HUDEP-2 (cell line): ENCODE results near the gene KIF1C.
"Not testable (repeated sequence)": the region's sequence is repeated elsewhere in the genome, so short reads cannot be mapped to it uniquely, and the experiment has no call there.

Source experiments
- DNase-seq, 76 experiments: peaks; one replicate each; lab custom pipeline; 2025; ENCODE audit not compliant: unreplicated experiment in 76 of 76; lab: John Stamatoyannopoulos, UW

The KIF1C gene

DNA sequence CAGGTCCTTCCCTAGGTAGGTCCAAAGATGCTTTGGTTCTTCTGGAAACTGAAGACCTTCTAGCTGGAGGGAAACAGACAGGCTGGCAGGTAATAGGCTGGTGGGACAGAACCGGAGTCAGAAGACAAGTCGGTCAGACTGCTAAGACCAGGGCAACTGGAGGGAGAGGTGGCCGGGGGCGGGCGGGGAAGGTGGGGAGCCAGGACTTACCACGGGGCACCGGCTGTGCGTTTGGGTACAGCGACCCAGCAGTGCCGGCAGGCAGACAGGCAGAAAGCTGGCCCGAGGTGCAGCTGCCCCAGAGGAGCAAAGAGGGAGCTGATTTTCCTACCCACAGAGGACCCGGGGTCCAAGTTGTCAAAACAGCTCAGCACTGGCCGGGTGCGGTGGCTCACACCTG, 36.9 kb downstream of the KIF1C start:
- no peak for DNase-seq

DNA sequence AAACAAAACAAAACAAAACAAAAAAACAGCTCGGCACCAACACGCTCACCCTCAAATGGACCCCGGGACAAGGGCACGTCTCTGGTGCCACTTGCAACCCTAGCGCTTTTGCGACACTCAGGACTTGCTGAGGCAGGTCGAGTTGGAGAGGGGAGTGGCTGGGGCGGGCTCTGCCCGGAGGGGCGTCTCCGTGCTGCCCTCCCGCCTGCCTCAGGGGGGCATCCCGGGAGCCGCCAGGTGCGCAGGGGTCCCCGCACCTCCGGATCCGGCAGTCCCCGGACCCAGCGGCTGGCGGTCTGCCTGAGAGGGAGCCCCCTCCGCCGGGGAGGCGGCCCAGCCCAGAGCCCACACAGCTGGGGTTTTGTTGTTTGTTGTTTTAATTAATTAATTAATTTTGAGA, 37.6 kb downstream of the KIF1C start, which contains the start of gene SLC52A1:
Gene SLC52A1 (minus strand): TSS at position 112 of the 400 bp plus-strand sequence. CDS start 820 bp downstream, outside the sequence.
- no peak for DNase-seq

DNA sequence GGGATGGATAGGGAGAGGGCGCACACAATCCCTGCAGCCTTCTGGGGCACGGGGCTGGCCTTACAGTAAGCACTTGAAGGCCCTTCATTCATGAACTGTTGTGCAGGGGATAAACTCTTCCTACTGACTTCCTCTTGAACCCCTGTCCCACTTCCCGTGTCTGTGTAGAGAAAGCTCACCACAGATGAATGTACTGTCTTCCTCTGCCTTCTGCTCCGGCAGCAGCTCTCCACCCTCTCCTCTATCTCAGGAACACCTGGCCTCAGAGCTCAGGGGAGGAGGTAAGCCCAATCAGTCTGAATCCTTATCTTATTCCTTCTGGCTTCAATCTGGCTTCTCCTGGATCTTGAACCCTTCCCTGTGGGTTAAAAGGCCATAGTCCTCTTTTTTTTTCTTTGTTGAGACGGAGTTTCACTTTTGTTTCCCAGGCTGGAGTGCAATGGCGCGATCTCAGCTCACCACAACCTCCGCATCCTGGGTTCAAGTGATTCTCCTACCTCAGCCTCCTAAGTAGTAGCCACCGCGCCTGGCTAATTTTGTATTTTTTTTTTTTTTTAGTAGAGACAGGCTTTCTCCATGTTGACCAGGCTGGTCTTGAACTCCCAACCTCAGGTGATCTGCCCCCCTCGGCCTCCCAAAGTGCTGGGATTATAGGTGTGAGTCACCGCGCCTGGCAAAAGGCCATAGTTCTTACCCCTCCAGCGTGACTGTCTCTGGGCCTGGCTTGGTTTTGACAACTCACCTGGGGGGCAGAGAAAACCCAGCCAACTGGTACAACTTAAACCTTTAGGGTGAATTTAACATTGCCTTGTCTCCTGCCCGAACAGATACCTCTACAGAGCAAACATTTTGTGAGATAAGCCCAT, 44.6 kb downstream of the KIF1C start:
- no peak for DNase-seq

DNA sequence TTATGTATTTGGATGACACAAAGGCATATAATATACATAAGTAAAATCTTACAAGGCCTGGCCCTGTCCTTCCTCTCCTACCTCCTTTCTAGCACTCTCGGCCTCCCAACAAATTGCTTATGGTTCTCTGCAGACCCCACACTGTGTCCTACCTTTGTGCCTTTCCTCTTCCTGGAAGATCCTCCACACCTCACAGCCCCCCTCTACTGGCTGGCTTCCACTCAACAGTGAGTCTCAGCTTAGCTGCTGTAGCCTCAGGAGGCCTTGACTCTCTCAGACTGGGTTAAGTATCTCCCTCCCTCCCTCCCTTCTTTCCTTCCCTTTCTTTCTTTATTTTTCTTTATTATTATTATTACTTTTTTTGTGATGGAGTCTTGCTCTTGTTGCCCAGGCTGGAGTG, 45.8 kb downstream of the KIF1C start:
- DNase-seq, result no peak

DNA sequence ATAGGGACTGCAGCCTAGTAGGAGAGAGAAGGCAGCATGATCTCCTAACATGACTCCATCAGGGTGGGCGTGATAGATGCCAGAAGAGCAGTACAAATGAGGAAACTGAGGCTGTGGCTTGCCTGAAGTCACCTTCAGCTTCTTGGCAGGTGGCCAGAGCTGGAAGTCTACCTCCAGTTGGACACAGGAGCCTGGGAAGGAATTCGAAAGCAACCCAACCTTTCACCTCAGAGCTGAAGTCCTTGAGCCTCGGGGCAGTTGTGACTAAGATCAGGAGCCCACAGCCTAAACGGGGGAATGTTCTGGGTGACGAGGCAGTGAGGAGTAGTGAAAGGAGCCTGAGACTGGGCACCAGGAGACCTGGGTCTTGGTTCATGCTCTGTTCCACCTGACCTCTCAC, 46.9 kb downstream of the KIF1C start:
- no peak for DNase-seq

DNA sequence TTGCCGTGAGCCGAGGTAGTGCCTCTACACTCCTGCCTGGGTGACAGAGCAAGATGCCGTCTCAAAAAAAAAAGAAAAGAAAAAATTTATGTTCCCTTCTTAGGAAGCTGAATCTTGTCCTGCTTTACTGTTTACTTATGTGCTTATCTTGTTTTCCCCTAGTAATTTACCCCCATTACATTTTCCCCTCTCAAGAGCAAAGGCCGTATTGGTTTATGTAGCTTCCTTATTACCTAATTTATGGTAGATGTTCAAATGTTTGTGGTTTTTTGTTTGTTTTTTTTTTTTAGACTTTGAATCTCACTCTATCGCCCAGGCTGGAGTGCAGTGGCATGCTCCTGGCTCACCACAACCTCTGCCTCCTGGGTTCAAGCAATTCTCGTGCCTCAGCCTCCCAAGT, 47.7 kb downstream of the KIF1C start:
- no peak for DNase-seq

DNA sequence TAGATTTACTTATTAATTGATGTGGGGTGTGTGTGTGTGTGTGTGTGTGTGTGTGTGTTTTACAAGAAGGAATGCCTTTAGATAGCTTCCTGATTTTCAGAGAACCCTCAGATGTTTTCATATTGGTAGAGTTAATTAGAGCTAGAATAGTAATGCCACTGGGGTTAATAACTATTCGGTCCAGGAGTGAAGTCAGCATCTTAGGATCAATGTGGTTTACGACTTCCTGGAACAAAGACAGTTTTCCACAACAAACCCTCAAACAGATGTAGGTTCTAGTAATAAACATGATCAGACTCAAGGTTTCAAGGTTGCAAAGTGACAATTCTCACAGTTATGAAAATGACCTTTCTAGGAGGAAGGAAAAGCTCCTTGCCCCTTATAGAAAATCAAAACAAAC, 49.7 kb downstream of the KIF1C start:
- DNase-seq, result no peak

DNA sequence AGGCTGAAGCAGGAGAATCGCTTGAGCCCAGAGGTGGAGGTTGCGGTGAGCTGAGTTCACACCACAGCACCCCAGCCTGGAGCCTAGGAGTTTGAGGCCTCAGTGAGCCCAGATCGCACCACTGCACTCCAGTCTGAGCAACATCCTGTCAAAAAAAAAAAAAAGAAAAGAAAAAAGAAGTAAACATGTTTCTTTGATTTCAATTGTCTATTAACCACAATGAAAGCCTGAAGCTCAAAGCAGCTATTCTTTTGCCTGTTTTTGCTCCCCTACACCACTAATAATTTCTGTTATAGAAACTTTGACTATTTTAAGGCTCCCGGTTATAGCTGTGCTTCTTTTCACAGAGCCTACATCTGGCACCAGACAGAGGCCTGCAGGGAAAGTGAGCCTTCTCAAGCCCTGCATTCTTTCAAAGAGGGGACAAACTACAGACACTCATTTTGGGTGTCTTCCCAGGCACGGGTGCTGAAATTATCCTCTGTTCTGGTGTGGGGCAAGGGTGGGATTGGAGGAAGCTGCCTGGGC, 51.6 kb downstream of the KIF1C start:
- no peak for DNase-seq

DNA sequence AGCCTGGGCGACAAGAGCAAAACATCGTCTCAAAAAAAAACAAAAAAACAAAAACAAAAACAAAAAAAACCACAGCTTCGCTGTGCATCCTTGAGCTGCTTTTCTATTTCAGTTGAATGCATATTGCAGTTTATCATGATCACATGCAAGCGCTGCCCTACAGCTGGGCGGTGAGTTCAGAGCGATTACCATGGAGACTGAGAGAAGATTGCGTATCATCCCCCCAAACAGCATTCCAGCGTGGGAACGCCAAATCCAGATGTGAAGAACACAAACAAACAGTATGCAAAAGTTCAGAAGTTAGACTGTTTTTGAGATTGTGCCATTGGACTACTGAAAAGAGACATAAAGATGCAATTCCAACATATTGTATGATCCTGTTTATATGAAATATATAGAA, 52.5 kb downstream of the KIF1C start:
- no peak for DNase-seq

DNA sequence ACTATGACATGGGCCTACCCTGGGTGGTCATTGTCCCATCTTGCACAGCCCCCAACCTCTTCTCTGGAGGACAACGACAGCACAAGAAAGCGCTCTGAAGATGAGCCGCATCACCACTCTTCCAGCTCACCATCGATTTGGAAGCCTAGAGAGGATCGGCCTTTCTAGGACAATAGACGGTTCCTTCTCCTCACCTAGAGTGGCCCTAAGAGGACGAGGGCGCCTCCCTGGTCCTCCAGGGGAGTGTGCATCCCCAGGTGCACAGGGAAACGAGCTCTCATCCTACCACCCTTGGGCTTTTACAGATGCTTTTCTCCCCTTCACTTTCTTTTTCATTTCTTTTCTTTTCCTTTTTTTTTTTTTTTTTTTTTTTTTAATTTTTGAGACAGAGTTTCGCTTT, 57.8 kb downstream of the KIF1C start:
- peak in 1 of 76 experiments; percentile 4 for DNase-seq

DNA sequence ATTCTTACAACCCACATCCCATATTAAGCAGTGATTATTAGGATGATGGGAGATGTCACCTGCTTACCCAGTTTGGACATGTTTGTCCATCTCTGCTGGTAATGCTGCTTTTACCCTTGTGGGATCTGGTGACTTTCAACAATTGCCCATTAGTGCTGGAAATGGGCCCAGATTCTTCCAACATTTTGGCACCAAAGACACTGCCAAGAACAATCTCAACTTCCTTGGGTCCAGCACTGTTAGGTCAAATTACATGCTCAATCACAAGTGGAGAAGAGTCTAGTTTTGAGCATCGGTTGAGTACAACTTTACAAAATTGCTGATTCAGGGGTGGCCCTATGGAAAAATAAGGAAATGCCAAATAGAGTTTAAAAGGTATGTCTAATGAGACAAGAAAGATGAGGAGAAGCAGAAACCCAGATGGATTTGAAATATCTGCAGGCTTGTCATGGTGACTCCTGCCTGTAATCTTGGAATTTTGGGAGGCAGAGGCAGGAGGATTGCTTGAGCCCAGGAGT, 67.5 kb downstream of the KIF1C start:
- DNase-seq, result no peak

DNA sequence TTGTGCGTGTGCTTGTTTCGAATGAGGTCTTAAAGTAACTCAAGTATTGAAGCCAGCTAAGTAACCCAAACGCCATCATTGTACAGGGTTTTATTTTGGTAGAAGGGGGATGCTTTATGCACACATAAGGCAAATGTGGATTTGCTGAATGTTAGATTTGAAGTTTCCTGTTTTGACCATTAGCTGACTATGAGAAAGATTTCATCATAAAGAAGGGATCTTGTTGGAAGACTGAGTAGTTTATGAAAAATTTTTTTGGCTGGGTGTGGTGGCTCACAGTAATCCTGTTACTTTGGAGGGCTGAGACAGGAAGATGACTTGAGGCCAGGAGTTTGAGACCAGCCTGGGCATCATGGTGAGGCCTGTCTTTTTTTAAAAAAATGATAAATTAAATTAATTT, 70.5 kb downstream of the KIF1C start:
- DNase-seq, result no peak

DNA sequence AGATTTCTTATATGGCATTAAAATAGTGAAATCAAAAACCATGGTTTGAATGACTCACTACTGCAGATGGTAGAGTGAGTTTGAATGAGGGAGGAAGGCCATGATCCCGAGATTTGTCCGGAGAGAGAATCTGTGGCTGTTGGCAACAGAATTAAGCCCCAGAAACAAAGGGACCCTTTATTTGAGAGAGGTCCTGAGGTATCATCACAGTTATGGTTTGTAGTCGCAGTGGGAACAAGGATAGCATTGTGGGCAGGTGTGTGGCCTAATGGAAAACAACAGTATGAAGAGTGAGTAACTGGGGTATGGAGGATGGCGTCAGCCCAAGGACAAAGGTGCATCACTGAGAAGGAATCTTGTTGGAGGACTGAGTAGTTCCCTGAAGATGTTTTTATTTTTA, 72.0 kb downstream of the KIF1C start:
- no peak for DNase-seq

DNA sequence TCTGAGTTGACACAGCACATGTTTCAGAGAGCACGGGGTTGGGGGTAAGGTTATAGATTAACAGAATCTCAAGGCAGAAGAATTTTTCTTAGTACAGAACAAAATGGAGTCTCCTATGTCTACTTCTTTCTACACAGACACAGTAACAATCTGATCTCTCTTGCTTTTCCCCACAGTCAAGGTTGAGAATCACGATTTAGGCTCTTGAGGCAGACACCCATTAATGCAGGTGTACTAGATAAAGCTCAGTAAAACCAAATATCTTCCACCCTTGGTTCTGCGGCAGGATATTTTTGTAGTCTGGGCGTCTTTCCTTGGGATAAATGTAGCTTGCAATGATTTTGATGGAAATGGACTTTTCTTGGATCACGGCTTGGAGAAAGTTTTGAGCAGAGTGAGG, 77.7 kb downstream of the KIF1C start:
- not testable (repeated sequence) for DNase-seq

DNA sequence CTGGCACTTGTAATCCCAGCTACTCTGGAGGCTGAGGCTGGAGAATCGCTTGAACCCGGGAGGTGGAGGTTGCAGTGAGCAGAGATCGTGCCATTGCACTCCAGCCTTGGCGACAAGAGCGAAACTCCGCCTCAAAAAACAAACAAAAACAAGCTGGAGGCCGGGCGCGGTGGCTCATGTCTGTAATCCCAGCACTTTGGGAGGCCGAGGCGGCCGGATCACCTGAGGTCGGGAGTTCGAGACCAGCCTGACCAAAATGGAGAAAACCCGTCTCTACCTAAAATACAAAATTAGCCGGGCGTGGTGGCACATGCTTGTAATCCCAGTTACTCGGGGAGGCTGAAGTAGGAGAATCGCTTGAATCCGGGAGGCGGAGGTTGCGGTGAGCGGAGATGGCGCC, 79.5 kb downstream of the KIF1C start:
- not testable (repeated sequence) for DNase-seq

DNA sequence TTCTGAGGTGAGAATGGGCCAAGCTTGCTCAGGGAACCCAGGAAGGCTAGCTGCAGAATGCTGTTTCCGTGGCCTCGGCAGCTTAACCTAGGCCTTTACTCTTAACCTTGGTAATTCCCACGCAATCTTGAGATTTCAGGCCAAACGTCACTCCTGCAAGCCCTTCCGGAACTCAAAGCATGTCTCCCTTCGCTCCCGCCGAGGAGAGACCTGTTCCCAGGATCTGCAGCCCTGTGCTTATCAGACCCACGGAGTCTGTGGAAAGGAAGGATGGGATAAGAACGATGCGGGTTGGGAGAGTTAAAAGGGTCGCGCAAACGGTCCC, 80.0 kb downstream of the KIF1C start:
- DNase-seq, result no peak
